ENCODE data around the gene COL10A1.

The COL10A1 gene

DNA sequence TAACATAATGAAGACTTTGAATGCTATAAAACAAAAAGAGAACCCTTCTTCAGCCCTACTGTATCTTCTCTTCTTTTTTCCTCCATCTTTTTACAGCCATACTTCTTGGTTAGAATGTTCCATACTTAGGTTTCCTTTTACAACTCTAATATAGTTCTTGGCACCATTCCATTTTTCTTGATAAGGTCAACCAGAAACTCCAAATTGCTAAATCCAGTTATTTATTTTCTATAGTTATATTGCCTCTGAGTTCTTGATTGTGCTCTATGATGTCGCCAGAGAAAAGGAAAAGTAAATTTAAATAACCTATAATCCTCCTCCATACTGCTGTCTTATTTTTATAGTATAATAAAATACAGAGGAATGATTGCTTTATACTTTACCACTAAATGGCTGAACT, 26.7 kb upstream of the COL10A1 start:
- no peak overlapping the region for H3K4me3 ChIP-seq (ENCODE audit: low read depth, low read length)
- TF ChIP-seq, protein P1, sequence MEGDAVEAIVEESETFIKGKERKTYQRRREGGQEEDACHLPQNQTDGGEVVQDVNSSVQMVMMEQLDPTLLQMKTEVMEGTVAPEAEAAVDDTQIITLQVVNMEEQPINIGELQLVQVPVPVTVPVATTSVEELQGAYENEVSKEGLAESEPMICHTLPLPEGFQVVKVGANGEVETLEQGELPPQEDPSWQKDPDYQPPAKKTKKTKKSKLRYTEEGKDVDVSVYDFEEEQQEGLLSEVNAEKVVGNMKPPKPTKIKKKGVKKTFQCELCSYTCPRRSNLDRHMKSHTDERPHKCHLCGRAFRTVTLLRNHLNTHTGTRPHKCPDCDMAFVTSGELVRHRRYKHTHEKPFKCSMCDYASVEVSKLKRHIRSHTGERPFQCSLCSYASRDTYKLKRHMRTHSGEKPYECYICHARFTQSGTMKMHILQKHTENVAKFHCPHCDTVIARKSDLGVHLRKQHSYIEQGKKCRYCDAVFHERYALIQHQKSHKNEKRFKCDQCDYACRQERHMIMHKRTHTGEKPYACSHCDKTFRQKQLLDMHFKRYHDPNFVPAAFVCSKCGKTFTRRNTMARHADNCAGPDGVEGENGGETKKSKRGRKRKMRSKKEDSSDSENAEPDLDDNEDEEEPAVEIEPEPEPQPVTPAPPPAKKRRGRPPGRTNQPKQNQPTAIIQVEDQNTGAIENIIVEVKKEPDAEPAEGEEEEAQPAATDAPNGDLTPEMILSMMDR (IDR thresholded peaks at IDR 0.05; ENCODE audit: insufficient read depth, low read depth, low read length, missing control alignments): no peak
- no peak for DNase-seq (ENCODE audit: low read depth)

DNA sequence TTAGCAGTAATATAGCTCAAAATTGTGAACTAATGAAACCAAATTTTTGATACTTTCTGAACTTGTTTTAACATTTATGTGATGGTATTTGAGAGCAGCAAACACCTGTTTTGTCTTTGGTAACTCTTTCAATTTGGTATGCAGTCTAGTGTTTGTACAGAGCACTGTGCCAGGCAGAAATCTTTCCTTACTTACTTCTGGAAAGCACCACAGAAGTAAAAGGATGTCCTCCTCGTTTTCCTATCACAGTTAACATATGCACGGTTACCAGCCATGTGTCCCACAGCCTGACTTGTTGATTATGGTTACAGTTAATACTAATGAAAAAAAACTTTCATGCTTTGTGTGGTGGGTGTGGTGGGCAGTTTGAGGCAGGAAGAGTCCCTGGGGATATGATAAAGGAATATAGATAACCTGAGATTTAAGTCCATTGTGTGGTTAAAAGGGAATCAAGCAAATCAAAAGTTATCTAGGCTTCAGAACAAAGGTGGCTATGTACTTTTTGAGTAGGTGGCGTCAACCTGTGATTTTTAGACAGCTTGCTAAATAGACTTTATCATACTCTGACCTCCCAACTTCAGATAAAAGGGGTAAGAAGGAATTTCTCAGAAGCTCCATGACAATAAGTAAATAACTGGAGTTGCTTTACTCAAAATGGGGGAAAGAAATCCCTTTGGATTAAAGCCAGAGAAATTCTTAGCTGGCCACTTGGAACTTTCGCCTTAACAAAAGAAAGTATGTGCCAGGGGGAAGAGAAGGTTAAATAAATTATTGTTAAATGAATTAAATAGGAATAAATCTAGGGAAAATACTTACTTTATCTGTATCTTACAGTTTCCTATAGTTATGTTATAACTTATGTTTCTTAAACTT, 20.1 kb upstream of the COL10A1 start:
- no peak overlapping the region for H3K4me3 ChIP-seq (ENCODE audit: low read depth, low read length)
- TF ChIP-seq, protein P1 (IDR thresholded peaks at IDR 0.05; ENCODE audit: insufficient read depth, low read depth, low read length, missing control alignments): no peak
- DNase-seq (ENCODE audit: low read depth): no peak

DNA sequence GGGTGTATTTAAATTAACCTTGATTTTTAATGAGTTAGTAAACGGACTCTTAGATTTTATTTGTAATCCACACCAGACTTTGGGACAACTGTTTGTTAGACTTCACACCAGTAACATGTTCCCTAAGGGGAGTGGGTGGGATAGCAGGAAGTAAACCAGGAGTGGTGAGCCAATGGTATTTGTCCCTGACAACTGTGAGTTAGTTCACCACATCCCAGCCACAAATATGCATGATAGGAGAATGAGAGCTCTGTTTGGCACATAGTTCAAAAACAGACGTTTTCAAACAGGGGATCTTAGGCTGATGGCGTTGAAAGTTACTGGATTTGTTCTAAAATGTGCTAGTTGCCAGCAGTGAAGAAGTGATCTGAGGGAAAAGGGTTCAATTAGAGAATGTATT, 18.7 kb upstream of the COL10A1 start:
- TF ChIP-seq, protein P1 (IDR thresholded peaks at IDR 0.05; ENCODE audit: insufficient read depth, low read depth, low read length, missing control alignments): no peak
- no peak for DNase-seq (ENCODE audit: low read depth)
- no peak overlapping the region for H3K4me3 ChIP-seq (ENCODE audit: low read depth, low read length)

DNA sequence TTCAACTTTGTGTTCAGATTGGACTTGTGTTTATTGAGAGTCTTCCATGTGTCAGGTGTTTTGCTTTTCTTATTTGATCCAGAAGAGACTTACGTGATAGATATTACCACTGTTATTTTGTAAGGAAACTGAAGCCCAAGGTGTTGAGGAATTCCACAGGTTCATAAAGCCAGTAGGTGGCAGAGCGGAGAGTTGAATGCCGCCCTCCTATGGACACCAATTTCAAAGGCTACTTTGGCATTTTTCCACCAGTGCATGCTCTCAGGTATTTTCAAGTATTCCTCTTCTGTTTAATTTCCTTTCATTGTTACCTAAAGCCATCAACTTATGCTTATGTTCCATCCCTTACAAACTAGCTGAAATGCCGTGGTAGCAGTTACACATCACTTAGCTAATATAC, 14.0 kb upstream of the COL10A1 start:
- H3K4me3 ChIP-seq (ENCODE audit: low read depth, low read length): no peak overlapping the region
- DNase-seq (ENCODE audit: low read depth): no peak
- TF ChIP-seq, protein P1 (IDR thresholded peaks at IDR 0.05; ENCODE audit: insufficient read depth, low read depth, low read length, missing control alignments): no peak

DNA sequence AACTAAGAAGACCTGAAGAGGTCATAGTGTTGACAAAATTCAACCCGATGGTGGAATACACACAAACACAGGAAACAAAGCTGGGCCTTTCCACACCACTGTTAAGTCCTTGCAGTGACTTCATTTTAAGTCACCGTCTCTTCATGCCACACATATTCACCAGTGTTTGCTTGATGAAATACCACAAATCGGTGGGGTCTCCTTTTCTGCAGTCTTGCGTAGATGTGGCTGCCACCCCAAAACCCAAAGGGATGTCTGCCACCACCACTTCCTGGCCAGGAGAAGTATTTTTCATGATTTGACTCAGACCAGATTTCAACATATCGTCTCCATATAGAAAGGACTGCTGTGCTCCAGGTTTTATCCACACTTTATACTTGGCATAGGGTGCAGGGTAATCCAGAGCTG, 11.0 kb upstream of the COL10A1 start:
- TF ChIP-seq, protein P1 (IDR thresholded peaks at IDR 0.05; ENCODE audit: insufficient read depth, low read depth, low read length, missing control alignments): no peak
- H3K4me3 ChIP-seq (ENCODE audit: low read depth, low read length): no peak overlapping the region
- peak; percentile 38 for DNase-seq (ENCODE audit: low read depth)

DNA sequence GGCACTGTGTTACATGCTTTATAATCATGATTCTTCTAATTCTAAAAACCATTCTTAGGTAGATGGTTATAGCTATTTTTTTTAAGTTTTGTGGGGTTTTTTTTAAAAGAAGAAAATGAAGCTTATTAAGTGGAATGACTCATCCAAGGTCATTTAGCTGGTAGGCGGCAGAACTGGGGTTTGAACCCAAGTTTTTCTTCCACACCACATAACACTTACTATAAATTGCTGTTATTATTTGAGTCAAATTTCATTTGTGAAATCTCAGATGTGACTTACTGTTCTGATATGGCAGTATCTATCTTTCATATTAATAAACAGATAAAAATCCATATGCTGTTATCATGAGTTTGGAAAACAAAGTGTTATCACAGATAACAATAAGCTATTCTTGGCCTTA, 10.4 kb upstream of the COL10A1 start:
- H3K4me3 ChIP-seq (ENCODE audit: low read depth, low read length): no peak overlapping the region
- no peak for DNase-seq (ENCODE audit: low read depth)
- TF ChIP-seq, protein P1 (IDR thresholded peaks at IDR 0.05; ENCODE audit: insufficient read depth, low read depth, low read length, missing control alignments): no peak

DNA sequence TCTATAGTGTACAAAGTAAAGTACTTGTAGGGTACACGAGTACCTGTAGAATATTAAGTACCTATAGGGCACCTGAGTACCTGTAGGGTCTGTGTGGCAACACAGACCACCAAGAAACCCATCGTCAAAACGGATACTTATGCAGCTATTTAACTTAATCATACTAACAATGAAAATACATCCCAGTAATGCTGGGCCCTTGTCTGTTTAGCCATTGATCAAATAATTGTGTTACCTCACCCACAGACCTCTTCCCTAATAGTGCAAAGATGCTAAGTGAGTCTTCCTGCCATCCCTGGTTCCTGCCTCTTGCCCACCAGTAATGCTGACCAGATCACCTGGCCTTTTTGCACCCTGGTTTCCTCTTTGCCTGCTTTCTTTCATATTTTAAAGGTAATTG, 7.5 kb upstream of the COL10A1 start:
- no peak overlapping the region for H3K4me3 ChIP-seq (ENCODE audit: low read depth, low read length)
- TF ChIP-seq, protein P1 (IDR thresholded peaks at IDR 0.05; ENCODE audit: insufficient read depth, low read depth, low read length, missing control alignments): no peak

More for the DNA sequence above, 7.5 kb upstream of the COL10A1 start:
- DNase-seq (ENCODE audit: low read depth): no peak

All from GM12865 (cell line).